ENCODE data around the gene DNM3.

The DNM3 gene

GRCh38 chr1:171931752-171932151 lies 90.5 kb downstream of the DNM3 start:
- no peak for DNase-seq

GRCh38 chr1:171934664-171935063 lies 93.4 kb downstream of the DNM3 start:
- DNase-seq: no peak

DNA sequence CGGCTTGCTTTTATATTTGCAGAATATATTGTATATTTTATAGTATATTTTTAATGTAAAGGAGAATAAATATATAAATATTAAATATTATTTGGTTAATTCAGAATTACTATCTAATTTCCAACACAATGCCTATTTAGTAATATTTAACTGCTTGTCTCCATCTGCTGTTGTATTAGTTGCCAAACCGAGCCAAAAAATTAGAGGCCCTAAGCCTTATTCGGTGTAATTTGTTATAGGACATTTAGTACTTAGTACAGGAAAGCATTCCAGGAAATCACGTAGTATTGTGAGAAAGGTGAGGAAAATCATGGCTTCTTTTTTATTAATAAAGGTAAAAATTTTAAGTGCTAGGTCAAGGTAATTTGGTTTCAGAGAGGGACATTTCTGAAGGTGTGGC lies 93.8 kb downstream of the DNM3 start:
- DNase-seq: no peak

GRCh38 chr1:171935664-171936063 lies 94.4 kb downstream of the DNM3 start:
- peak; percentile 60 for DNase-seq

- no peak for DNase-seq
Observed at GRCh38 chr1:171937938-171938337, 96.6 kb downstream of the DNM3 start.

DNA sequence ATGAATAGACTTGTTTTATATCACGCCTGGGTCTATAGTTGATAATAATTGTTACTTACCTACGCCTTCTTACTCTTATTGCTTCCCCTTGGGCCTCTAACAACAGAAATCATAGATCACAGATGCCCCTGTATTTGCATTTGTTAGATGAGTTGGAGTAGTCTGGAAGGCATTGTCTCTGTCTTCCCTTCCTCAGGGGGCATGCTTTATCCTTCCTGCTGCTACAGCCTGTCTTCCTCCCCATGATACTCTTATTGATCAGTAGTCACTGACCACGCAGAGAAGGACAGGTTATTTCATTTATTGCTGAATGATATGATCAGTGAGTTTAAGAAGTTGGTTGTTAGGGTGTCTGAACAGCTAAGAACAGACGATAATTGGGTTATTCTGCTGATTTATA lies 98.4 kb downstream of the DNM3 start:
- no peak for DNase-seq

DNA sequence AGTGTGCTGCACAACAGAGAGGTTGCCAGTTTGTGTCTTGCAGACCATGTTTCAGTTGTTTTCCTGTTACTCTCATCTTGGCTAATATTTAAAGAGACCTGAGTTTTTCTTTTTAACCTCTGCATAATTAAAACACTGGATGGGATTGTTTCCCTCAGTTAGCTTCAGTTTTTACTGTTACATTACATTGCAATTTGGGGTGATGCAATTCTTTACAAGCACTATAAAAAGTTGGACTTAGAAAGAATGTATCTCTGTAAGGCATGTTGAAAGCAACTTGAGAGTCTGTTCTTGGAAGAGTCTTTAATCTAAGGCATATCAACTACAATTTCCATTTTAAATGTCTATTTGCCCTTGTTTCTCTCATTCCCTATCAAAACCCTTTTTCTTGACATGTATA lies 99.1 kb downstream of the DNM3 start:
- DNase-seq: no peak

DNA sequence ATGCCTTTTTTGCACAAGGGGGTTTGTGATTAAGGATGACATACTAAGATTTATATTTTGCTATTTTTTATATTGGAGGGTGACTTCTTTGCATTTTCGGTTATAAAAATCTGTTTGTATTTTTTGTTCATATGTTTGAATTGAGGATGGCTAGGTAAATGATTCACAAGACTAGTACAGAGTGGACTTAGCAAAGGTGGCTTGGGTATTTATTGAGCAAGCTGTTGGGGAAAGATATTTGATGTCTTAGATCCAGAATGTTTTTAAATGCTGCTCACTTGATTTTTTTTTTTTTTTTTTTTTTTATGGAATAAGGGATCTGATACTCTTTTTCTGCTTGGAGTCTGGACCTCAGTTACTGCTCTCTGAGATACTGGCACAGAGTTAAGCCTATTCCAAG lies 100.6 kb downstream of the DNM3 start:
- DNase-seq: no peak

GRCh38 chr1:171943973-171944561 lies 102.8 kb downstream of the DNM3 start:
- no peak for DNase-seq

GRCh38 chr1:171948511-171948910 lies 107.2 kb downstream of the DNM3 start:
- no peak for DNase-seq

DNA sequence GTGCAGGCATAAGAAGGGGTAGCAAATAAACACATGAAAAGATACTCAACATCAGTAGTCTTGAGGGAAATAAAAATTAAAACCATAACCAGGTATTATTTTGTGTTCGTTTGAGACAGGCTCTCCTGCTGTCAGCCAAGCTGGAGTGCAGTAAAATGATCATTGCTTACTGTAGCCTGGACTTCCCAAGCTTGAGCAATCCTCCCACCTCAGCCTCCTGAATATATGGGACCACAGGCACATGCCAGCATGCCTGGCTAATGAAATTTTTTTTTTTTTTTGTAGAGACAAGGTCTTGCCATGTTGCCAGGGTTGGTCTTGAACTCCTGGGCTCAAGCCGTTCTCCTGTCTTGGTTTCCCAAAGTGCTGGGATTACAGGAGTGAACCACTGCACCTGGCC lies 108.0 kb downstream of the DNM3 start:
- no peak for DNase-seq

- DNase-seq: no peak
Observed at GRCh38 chr1:171953835-171954234, 112.5 kb downstream of the DNM3 start.

- no peak for DNase-seq
Observed at GRCh38 chr1:171954361-171954760, 113.1 kb downstream of the DNM3 start.

DNA sequence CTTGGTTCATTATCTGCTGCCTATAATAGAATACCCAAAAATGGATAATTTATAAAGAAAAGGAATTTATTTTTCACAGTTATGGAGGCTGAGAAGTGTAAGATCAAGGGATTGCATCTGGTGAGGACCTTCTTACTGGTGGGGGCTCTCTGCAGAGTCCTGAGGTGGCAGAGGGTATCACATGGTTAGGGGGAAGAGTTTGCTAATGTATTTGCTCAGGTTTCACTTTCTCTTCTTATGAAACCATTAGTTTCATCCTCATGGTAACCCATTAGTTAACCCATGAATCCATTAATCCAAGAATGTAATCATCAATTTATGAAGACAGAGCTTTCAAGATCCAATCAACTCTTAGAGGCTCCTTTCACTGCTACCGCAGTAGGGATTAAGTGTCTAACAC lies 120.6 kb downstream of the DNM3 start:
- no peak for DNase-seq

GRCh38 chr1:171963762-171964161 lies 122.5 kb downstream of the DNM3 start:
- DNase-seq: no peak

GRCh38 chr1:171965777-171966176 lies 124.5 kb downstream of the DNM3 start:
- no peak for DNase-seq

- no peak for DNase-seq
Observed at GRCh38 chr1:171966426-171967220, 125.3 kb downstream of the DNM3 start.

- DNase-seq: no peak
Observed at GRCh38 chr1:171969226-171969625, 127.9 kb downstream of the DNM3 start.

GRCh38 chr1:171969813-171970212 lies 128.5 kb downstream of the DNM3 start:
- DNase-seq: no peak

GRCh38 chr1:171972846-171973245 lies 131.5 kb downstream of the DNM3 start:
- DNase-seq: no peak

DNA sequence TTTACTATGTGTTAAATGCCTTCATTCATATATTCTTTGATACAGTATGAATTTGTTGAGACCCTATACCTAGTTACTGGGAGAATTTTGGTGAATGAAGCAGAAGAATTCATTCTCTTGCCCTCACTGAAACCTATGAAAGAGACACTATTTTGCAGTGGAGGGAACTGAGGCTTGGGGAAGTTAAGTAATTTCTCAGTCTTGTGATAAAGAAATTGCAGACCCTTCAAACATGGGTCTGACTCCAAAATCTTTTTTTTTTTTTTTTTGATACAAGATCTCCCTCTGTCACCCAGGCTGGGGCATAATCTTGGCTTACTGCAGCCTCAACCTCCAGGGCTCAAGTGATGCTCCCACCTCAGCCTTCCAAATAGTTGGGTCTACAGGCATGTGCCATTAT lies 132.1 kb downstream of the DNM3 start:
- DNase-seq: no peak

GRCh38 chr1:171981303-171981702 lies 140.0 kb downstream of the DNM3 start:
- DNase-seq: no peak

- peak; percentile 2 for DNase-seq
Observed at GRCh38 chr1:171983584-171983983, 142.3 kb downstream of the DNM3 start.

- no peak for DNase-seq
Observed at GRCh38 chr1:171984262-171984661, 143.0 kb downstream of the DNM3 start.
